K562 (cell line): ENCODE measurements around the gene MPHOSPH9. TPM values are rescaled to one million over a fixed set of nuclear protein-coding genes. Genes with fewer than 3 reads are reported as not detected.

Experiments used
- BCL6 ChIP-seq: fragments of 250-450 bp; sonication (Bioruptor Pico); IDR thresholded peaks from 2 replicates; pipeline ENCODE4 v1.4.0; 2020
- FOSL1 ChIP-seq: fragments of 200-800 bp; sonication (Bioruptor generic); conservative IDR thresholded peaks from 2 replicates; pipeline ENCODE4 v1.6.1; 2016; ENCODE audit warnings: missing genetic modification characterization, missing compliant biosample characterization
- NRF1 ChIP-seq, 2 experiments: fragments of 450-650 bp; IDR thresholded peaks in 1 of 2; conservative IDR thresholded peaks in 1 of 2; 2 replicates each; pipeline ENCODE4 v1.6.1; 2014; ENCODE audit warnings: mild to moderate bottlenecking in 2 of 2
- PCBP1 ChIP-seq: fragments of 200-400 bp; formaldehyde crosslinking; IDR thresholded peaks from 2 replicates; pipeline ENCODE4 v1.6.1; 2018; ENCODE audit warnings: mild to moderate bottlenecking, low read depth, low read length; ENCODE audit not compliant: poor library complexity, severe bottlenecking
- STAT5A ChIP-seq: IDR thresholded peaks from 2 replicates; pipeline ENCODE4 v1.6.1; 2012; ENCODE audit warnings: low read length, inconsistent platforms, borderline replicate concordance
- ZNF253 ChIP-seq: fragments of 250-450 bp; sonication (Bioruptor Pico); conservative IDR thresholded peaks from 2 replicates; pipeline ENCODE4 v1.6.1; 2021; ENCODE audit warnings: mild to moderate bottlenecking
- polyA plus RNA-seq, 8 experiments: library from polyadenylated mRNA; depleted of rRNA in 4 of 8; stranded (reverse) in 5 of 8; unstranded in 3 of 8; fragments of >200 nt; fragmentation: Nextera tagmentation in 2 of 8; fragmentation: Illumina TruSeq in 1 of 8; extraction: Ambion mirVana in 2 of 8; extraction: Trizol in 1 of 8; gene quantifications; 2 replicates each; pipeline versions ENCODE4 v1.2.1 to v1.2.3, GENCODE V29; 2011 to 2014; ENCODE audit warnings: inconsistent platforms in 1 of 8, missing spikeins in 1 of 8
- total RNA-seq, 7 experiments: library from RNA; depleted of rRNA in 6 of 7; stranded (reverse); fragments of >200 nt in 6 of 7; fragmentation: Illumina TruSeq in 2 of 7; extraction: Trizol in 2 of 7; gene quantifications; 2 replicates each; pipeline versions ENCODE4 v1.2.1 to v1.2.3, GENCODE V29; 2011 to 2021; ENCODE audit warnings: low replicate concordance in 1 of 7
- TF ChIP-seq, protein P1 (sequence below): IDR thresholded peaks from 2 replicates; pipeline ENCODE4 v1.6.1; 2012; ENCODE audit warnings: low read depth, low read length, improper control_type of control experiment, borderline replicate concordance
- TF ChIP-seq, protein P2 (sequence below): fragments of 250-450 bp; sonication (Bioruptor Pico); IDR thresholded peaks from 2 replicates; pipeline ENCODE4 v1.5.0; 2021; ENCODE audit warnings: mild to moderate bottlenecking, moderate library complexity
- TF ChIP-seq, protein P3 (sequence below), 2 experiments: fragments of 450-650 bp in 1 of 2; sonication (generic) in 1 of 2; formaldehyde crosslinking in 1 of 2; IDR thresholded peaks in 1 of 2; conservative IDR thresholded peaks in 1 of 2; 2 replicates each; pipeline versions ENCODE4 v1.6.1 to v1.8.1; 2016 to 2023; ENCODE audit warnings: mild to moderate bottlenecking in 2 of 2, moderate library complexity in 2 of 2, inconsistent platforms in 1 of 2, missing genetic modification reagents in 1 of 2

The MPHOSPH9 gene
- total and polyA plus RNA-seq, 9 of the 15 experiments (the other 6 are each of a cell fraction or from before 2014, with no cell fraction given) = 14.2 to 103 (median 54.5) TPM

DNA sequence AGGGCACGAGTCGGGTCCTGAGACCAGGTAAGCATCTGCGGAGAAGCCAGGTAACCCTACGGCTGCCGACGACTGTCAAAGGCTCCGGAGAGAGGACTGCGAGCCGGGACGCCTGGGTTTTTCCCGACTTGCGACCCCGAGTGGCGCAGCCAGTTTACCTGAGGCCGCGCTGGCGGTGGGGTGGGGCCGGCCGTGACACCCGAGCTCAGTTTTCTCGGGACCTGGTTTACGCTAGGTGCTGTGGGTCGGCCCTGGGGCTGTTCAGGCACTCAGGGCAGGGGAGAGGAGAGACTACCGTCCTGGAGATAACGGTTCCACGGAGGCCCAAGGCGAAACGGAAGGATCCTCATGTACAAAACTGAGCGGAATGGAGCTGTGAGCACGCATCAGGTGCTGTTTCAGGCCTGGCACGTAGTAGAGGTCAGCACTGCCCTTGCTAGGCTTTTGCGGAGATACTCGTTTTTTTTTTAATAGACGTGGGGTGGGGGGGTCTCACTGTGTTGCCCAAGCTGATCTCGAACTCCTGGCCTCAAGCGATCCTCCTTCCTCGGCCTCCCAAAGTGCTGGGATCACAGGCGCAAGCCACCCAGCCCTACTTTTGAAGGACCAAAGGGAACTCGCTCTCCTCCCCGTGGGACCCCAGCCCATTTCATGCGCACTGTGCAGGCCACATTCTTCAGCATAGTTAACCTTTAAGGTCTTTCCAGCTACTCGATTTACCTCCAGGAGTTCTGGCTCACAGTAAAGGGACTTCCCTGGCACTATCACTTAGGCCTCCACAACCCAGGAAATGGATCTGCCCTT, 766 bp upstream of the MPHOSPH9 start (continued):
- TF ChIP-seq, protein P1, sequence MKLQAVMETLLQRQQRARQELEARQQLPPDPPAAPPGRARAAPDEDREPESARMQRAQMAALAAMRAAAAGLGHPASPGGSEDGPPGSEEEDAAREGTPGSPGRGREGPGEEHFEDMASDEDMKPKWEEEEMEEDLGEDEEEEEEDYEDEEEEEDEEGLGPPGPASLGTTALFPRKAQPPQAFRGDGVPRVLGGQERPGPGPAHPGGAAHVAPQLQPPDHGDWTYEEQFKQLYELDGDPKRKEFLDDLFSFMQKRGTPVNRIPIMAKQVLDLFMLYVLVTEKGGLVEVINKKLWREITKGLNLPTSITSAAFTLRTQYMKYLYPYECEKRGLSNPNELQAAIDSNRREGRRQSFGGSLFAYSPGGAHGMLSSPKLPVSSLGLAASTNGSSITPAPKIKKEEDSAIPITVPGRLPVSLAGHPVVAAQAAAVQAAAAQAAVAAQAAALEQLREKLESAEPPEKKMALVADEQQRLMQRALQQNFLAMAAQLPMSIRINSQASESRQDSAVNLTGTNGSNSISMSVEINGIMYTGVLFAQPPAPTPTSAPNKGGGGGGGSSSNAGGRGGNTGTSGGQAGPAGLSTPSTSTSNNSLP = no peak
- TF ChIP-seq FOSL1 (tag) (no peak), BCL6 (CRISPR knock-in tag) (no peak), STAT5A (no peak), NRF1 (conservative IDR thresholded peaks at IDR 0.05 in 1 of 2, IDR thresholded peaks at IDR 0.05 in 1 of 2) (no peak), PCBP1 (no peak), ZNF253 (no peak)
- TF ChIP-seq, protein P2, sequence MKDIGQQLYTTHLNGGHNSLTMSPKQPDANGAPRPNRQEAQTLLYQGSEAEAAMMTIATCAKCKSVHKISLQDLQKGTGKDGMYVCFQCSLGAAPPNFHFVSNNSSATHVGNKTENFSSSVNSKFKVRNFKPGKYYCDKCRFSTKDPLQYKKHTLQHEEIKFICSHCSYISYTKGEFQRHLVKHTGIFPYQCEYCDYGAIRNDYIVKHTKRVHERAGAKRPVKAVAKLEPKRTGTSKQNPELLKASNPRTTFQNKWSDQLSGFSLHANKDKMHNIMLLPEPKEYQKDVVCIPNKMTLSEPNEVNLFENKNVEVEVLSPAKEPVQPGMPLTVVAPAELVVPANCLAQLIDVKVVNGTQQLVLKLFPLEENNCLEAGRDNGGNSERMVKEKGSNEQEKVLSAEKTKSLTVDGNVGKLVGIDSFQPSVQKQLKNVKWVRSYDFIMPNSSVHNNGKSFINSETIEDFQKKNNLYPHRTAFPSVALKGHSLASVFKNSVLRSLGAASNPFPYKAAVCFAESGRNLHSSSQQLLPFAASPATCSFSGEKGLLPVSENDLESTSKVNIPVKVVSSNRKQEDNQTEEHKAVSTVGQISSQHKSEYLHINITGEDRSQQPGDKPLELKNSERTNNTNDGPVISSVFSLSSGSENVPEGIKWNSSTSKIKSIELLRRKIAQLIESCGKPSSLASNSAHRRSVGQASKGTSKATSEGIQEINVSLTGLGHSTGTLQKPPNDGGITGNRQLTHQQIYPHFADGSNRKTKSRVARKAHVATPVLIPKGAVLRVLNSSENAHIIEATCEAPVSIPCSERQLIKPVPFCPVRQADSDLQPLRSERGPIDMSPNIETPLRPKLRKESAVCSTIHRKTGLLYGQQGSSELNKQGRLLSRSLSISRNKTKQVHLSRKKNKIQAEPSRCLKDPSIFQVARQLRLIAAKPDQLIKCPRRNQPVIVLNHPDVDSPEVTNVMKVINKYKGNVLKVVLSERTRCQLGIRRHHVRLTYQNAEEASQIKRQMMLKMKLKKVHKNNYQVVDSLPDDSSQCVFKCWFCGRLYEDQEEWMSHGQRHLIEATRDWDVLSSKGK (CRISPR knock-in tag) = no peak
- TF ChIP-seq, protein P3, sequence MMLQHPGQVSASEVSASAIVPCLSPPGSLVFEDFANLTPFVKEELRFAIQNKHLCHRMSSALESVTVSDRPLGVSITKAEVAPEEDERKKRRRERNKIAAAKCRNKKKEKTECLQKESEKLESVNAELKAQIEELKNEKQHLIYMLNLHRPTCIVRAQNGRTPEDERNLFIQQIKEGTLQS (IDR thresholded peaks at IDR 0.05) = no peak
- TF ChIP-seq, protein P3 (CRISPR knock-in tag; conservative IDR thresholded peaks at IDR 0.05) = no peak
